Panc1 (cell line): Measurements from ENCODE around the gene BPIFA1. TPM values are rescaled to one million over a fixed set of nuclear protein-coding genes. Genes with fewer than 3 reads are reported as not detected.

Source experiments
- ATAC-seq: fragments of 200-7000 bp; cut with Tn5 transposase; 2 replicates; pipeline ENCODE4 v1.9.1; 2020; ENCODE audit warnings: mild to moderate bottlenecking, moderate library complexity
- BruUV-seq: library from RNA; stranded (reverse); fragments of 400-500 nt; replicated peaks from 2 replicates; lab custom pipeline; 2021; lab: Mats Ljungman, UMichigan
- CTCF ChIA-PET: fragments of 300-600 bp; sonication (Branson Sonifier 250); formaldehyde crosslinking; loops from one replicate; lab custom pipeline; 2022; ENCODE audit warnings: antibody characterized with exemption; lab: Charles Lee
- POLR2A ChIA-PET: fragments of 300-600 bp; sonication (Branson Sonifier 250); formaldehyde crosslinking; loops from one replicate; lab custom pipeline; 2022; ENCODE audit warnings: antibody characterized with exemption; lab: Charles Lee
- DNase-seq: peaks from one replicate; pipeline ENCODE4 v3.0.0-alpha.2; 2010; ENCODE audit warnings: low read depth, low spot score
- H3K27ac ChIP-seq: 2 replicates; pipeline ENCODE4 v1.5.1; 2011; ENCODE audit warnings: mild to moderate bottlenecking, low read length, inconsistent platforms
- H3K27me3 ChIP-seq: fragments of 200-500 bp; sonication (Bioruptor generic); 2 replicates; pipeline ENCODE4 v1.6.0; 2014; ENCODE audit warnings: low read length, inconsistent platforms; ENCODE audit not compliant: control insufficient read depth, insufficient read depth
- H3K36me3 ChIP-seq: fragments of 200-500 bp; sonication (Bioruptor generic); 2 replicates; pipeline ENCODE4 v1.5.1; 2014; ENCODE audit warnings: inconsistent platforms, mild to moderate bottlenecking, low read length, moderate library complexity; ENCODE audit not compliant: control insufficient read depth, insufficient read depth
- H3K4me1 ChIP-seq: 2 replicates; pipeline ENCODE4 v1.5.1; 2011; ENCODE audit warnings: inconsistent platforms, mild to moderate bottlenecking, low read length, moderate library complexity; ENCODE audit not compliant: control insufficient read depth, insufficient read depth
- H3K4me3 ChIP-seq, 2 experiments: 2 replicates each; pipeline ENCODE4 v1.5.1; 2011 to 2012; ENCODE audit warnings: low read depth in 2 of 2, low read length in 2 of 2, mild to moderate bottlenecking in 2 of 2, inconsistent platforms in 1 of 2, moderate library complexity in 1 of 2
- H3K9me3 ChIP-seq: fragments of 200-500 bp; sonication (Bioruptor generic); 2 replicates; pipeline ENCODE4 v1.5.1; 2014; ENCODE audit warnings: low read depth, mild to moderate bottlenecking, inconsistent platforms, low read length, moderate library complexity; ENCODE audit not compliant: control insufficient read depth, insufficient read depth
- CTCF ChIP-seq: fragments of 450-650 bp; IDR thresholded peaks from 2 replicates; pipeline ENCODE4 v1.5.1; 2017; ENCODE audit warnings: mild to moderate bottlenecking
- POLR2AphosphoS5 ChIP-seq: IDR thresholded peaks from 2 replicates; pipeline ENCODE4 v1.6.1; 2012; ENCODE audit warnings: mild to moderate bottlenecking, low read depth, low read length, moderate library complexity
- REST ChIP-seq, 2 experiments: IDR thresholded peaks; 2 replicates each; pipeline ENCODE4 v1.6.1; 2011 to 2012; ENCODE audit warnings: low read depth in 2 of 2, control low read depth in 1 of 2, low read length in 1 of 2, mild to moderate bottlenecking in 1 of 2, moderate library complexity in 1 of 2; ENCODE audit not compliant: insufficient read depth in 1 of 2
- SIN3A ChIP-seq: IDR thresholded peaks from 2 replicates; pipeline ENCODE4 v1.6.1; 2012; ENCODE audit warnings: low read depth, mild to moderate bottlenecking, low read length, moderate library complexity, borderline replicate concordance; ENCODE audit not compliant: insufficient read depth
- TCF7L2 ChIP-seq: IDR thresholded peaks from 2 replicates; pipeline ENCODE4 v1.6.1; 2011; ENCODE audit warnings: mild to moderate bottlenecking, low read depth, low read length, inconsistent platforms
- in situ Hi-C: cut with HindIII; loops from 2 replicates; pipeline ENCODE4 v1.10.0; 2016; ENCODE audit warnings: low sequenced_read_pairs, low pct_unique_long_range_greater_than_20kb
- intact Hi-C: fragments of 100-400 bp; cut with micrococcal nuclease; formaldehyde crosslinking; loops from one replicate; pipeline ENCODE4 v1.10.0; 2022; ENCODE audit not compliant: unreplicated experiment
- total RNA-seq: library from RNA; stranded (reverse); gene quantifications from one replicate; pipeline ENCODE4 v1.2.1, GENCODE V29; 2021; ENCODE audit not compliant: unreplicated experiment

The BPIFA1 gene
- total RNA-seq, 1 experiment from 2014 or later, result not detected

- H3K4me3 ChIP-seq, result no peak overlapping the region
- in situ Hi-C loops (no loop called here), intact Hi-C loops (no loop called here)
- H3K27ac ChIP-seq, result no peak overlapping the region
- H3K36me3 ChIP-seq, result no peaks in the 10 kb centered on the region
- H3K27me3 ChIP-seq, result no peaks in the 10 kb centered on the region
- no peak for TF ChIP-seq POLR2AphosphoS5
- TF ChIP-seq REST (IDR thresholded peaks at IDR 0.05; ENCODE audit: insufficient read depth in 1 of 2, low read depth in 2 of 2, low read length in 1 of 2), result no peak
- TF ChIP-seq SIN3A, result no peak
- no peak for TF ChIP-seq TCF7L2
- no peak for TF ChIP-seq CTCF
- POLR2A ChIA-PET, result no interaction called here
- BruUV-seq, result no TSS peak
- DNase-seq (no peak), ATAC-seq (no peak)
- CTCF ChIA-PET, result no interaction called here
- no peaks in the 10 kb centered on the region for H3K4me1 ChIP-seq
- no peaks in the 10 kb centered on the region for H3K9me3 ChIP-seq
Observed at GRCh38 chr20:33285861-33286495, 50.2 kb downstream of the BPIFA1 start.

GRCh38 chr20:33287884-33288283, 52.1 kb downstream of the BPIFA1 start:
- no peak for DNase-seq
- Histone ChIP-seq H3K4me1 (no peaks in the 10 kb centered on the region), H3K9me3 (no peaks in the 10 kb centered on the region), H3K27ac (no peak overlapping the region), H3K27me3 (peaks cover 2% of the 10 kb centered on the region; the same call in 1 of the 2 replicates), H3K4me3 (no peak overlapping the region), H3K36me3 (no peaks in the 10 kb centered on the region)
- ChIA-PET POLR2A (no interaction called here), CTCF (interaction anchor here (0.5 kb wide), 1 partner anchor 820 kb away, joined by 8 read pairs; no protein-coding TSS in a partner anchor)
- in situ Hi-C loops (no loop called here), intact Hi-C loops (no loop called here)
- ATAC-seq, result no peak
- BruUV-seq, result no TSS peak
- TF ChIP-seq POLR2AphosphoS5, result no peak
- no peak for TF ChIP-seq CTCF
- no peak for TF ChIP-seq TCF7L2
- no peak for TF ChIP-seq SIN3A
- TF ChIP-seq REST (IDR thresholded peaks at IDR 0.05; ENCODE audit: insufficient read depth in 1 of 2, low read depth in 2 of 2, low read length in 1 of 2), result no peak
